ENCODE data around the gene ARFRP1. TPM values are rescaled to one million over a fixed set of nuclear protein-coding genes. Genes with fewer than 3 reads are reported as not detected.
A peak's percentile ranks its signal among the peaks of the same experiment; 100 is the strongest.
"Not testable (repeated sequence)": the region's sequence is repeated elsewhere in the genome, so short reads cannot be mapped to it uniquely, and the experiment has no call there.

The ARFRP1 gene
- polyA plus RNA-seq, 3 donors: 33.8 to 39.7 (median 37.2) TPM

GRCh38 chr20:63660174-63660573 lies 47.6 kb downstream of the ARFRP1 start:
- not testable (repeated sequence) for DNase-seq

GRCh38 chr20:63659370-63659769 lies 48.4 kb downstream of the ARFRP1 start:
- no peak for DNase-seq

- no peak for DNase-seq
These were observed 49.0 kb downstream of the ARFRP1 start for GRCh38 chr20:63658749-63659187.

GRCh38 chr20:63657937-63658748 lies 49.6 kb downstream of the ARFRP1 start, which contains the start of gene RTEL1:
TSS of gene RTEL1 (plus strand) at chr20:63658312. CDS start at chr20:63659403, 1,091 bp downstream.
- peak; percentile 92 for DNase-seq

GRCh38 chr20:63657260-63657936 lies 50.4 kb downstream of the ARFRP1 start:
- peak; percentile 24 for DNase-seq

- no peak for DNase-seq
These were observed 51.3 kb downstream of the ARFRP1 start for GRCh38 chr20:63656451-63656850.

- no peak for DNase-seq
These were observed 52.5 kb downstream of the ARFRP1 start for GRCh38 chr20:63655249-63655648.

- no peak for DNase-seq
These were observed 53.7 kb downstream of the ARFRP1 start for GRCh38 chr20:63653974-63654668.

GRCh38 chr20:63653041-63653973 lies 54.5 kb downstream of the ARFRP1 start, which contains the start of gene STMN3:
TSS of gene STMN3 (minus strand) at chr20:63653424. CDS start at chr20:63653345, 79 bp downstream.
- DNase-seq: peak; percentile 94

GRCh38 chr20:63652192-63652980 lies 55.4 kb downstream of the ARFRP1 start:
- DNase-seq: peak; percentile 28

GRCh38 chr20:63651942-63652191 lies 55.9 kb downstream of the ARFRP1 start:
- no peak for DNase-seq

- not testable (repeated sequence) for DNase-seq
These were observed 57.3 kb downstream of the ARFRP1 start for GRCh38 chr20:63650486-63650885.

- no peak for DNase-seq
These were observed 58.7 kb downstream of the ARFRP1 start for GRCh38 chr20:63648895-63649589.

Other genes starting within 250 kb of the ARFRP1 start
- 1 to 10 TPM; 7.1 to 8.9 (median 8.1) TPM for gene KCNQ2, start 235.3 kb downstream of the ARFRP1 start, polyA plus RNA-seq (ENCODE audit: insufficient read length in 3 of 3)
- 1 to 10 TPM in 2 of 3 donors, under 1 TPM in 1; 0.96 to 2.4 (median 1.2) TPM for gene EEF1A2, start 208.9 kb downstream of the ARFRP1 start, polyA plus RNA-seq (ENCODE audit: insufficient read length in 3 of 3)
- gene PPDPF, start 187.2 kb downstream of the ARFRP1 start, polyA plus RNA-seq (ENCODE audit: insufficient read length in 3 of 3): 100 to 1,000 TPM; 285 to 420 (median 332) TPM
- gene PTK6, start 170.6 kb downstream of the ARFRP1 start, polyA plus RNA-seq (ENCODE audit: insufficient read length in 3 of 3): 1 to 10 TPM in 2 of 3 donors, under 1 TPM in 1; 0.80 to 1.7 (median 1.2) TPM
- gene SRMS, start 160.2 kb downstream of the ARFRP1 start, polyA plus RNA-seq (ENCODE audit: insufficient read length in 3 of 3): under 1 TPM; 0.19 to 0.26 (median 0.26) TPM
- 1 to 10 TPM in 2 of 3 donors, under 1 TPM in 1; 0.83 to 1.9 (median 1.3) TPM for gene FNDC11, start 153.8 kb downstream of the ARFRP1 start, polyA plus RNA-seq (ENCODE audit: insufficient read length in 3 of 3)
- gene HELZ2, start 133.7 kb downstream of the ARFRP1 start, polyA plus RNA-seq (ENCODE audit: insufficient read length in 3 of 3): 10 to 100 TPM; 12.4 to 16.8 (median 12.9) TPM
- gene GMEB2, start 80.9 kb downstream of the ARFRP1 start, polyA plus RNA-seq (ENCODE audit: insufficient read length in 3 of 3): 10 to 100 TPM; 12.4 to 14.2 (median 12.8) TPM
- gene STMN3, start 54.6 kb downstream of the ARFRP1 start, polyA plus RNA-seq (ENCODE audit: insufficient read length in 3 of 3): 10 to 100 TPM; 28.6 to 38.0 (median 32.7) TPM
- 10 to 100 TPM; 17.6 to 23.8 (median 19.1) TPM for gene RTEL1, start 49.7 kb downstream of the ARFRP1 start, polyA plus RNA-seq (ENCODE audit: insufficient read length in 3 of 3)
- gene TNFRSF6B, start 11.3 kb downstream of the ARFRP1 start, polyA plus RNA-seq (ENCODE audit: insufficient read length in 3 of 3): 1 to 10 TPM; 2.8 to 2.9 (median 2.8) TPM
- gene ZGPAT, start 63 bp upstream of the ARFRP1 start, polyA plus RNA-seq (ENCODE audit: insufficient read length in 3 of 3): 10 to 100 TPM; 24.2 to 28.9 (median 24.8) TPM
- gene LIME1, start 28.7 kb upstream of the ARFRP1 start, polyA plus RNA-seq (ENCODE audit: insufficient read length in 3 of 3): 10 to 100 TPM; 11.8 to 13.4 (median 12.4) TPM
- gene SLC2A4RG, start 31.8 kb upstream of the ARFRP1 start, polyA plus RNA-seq (ENCODE audit: insufficient read length in 3 of 3): 100 to 1,000 TPM; 107 to 147 (median 140) TPM
- 10 to 100 TPM; 16.8 to 23.5 (median 19.5) TPM for gene ZBTB46, start 123.3 kb upstream of the ARFRP1 start, polyA plus RNA-seq (ENCODE audit: insufficient read length in 3 of 3)
- not detected for gene ABHD16B, start 153.5 kb upstream of the ARFRP1 start, polyA plus RNA-seq (ENCODE audit: insufficient read length in 3 of 3)
- 100 to 1,000 TPM in 1 of 3 donors, 10 to 100 TPM in 2; 85.7 to 102 (median 94.7) TPM for gene TPD52L2, start 157.3 kb upstream of the ARFRP1 start, polyA plus RNA-seq (ENCODE audit: insufficient read length in 3 of 3)
- gene DNAJC5, start 187.2 kb upstream of the ARFRP1 start, polyA plus RNA-seq (ENCODE audit: insufficient read length in 3 of 3): 10 to 100 TPM; 30.3 to 35.8 (median 34.7) TPM
- gene UCKL1, start 248.4 kb upstream of the ARFRP1 start, polyA plus RNA-seq (ENCODE audit: insufficient read length in 3 of 3): 10 to 100 TPM; 54.0 to 66.1 (median 64.6) TPM

All from renal pelvis (tissue), 4 donors.